MM.1S (cell line): ENCODE measurements around the gene ESYT1.

Source experiments
- DNase-seq: peaks from one replicate; pipeline ENCODE4 v3.0.0-alpha.2; 2015
- H2AFZ ChIP-seq: fragments of 300-600 bp; sonication (generic); 2 replicates; pipeline ENCODE4 v1.6.0; 2016; ENCODE audit warnings: antibody characterized with exemption, low read length
- H3F3A ChIP-seq: fragments of 300-600 bp; sonication (generic); 2 replicates; pipeline ENCODE4 v1.6.1; 2016; ENCODE audit warnings: mild to moderate bottlenecking, antibody characterized with exemption, low read length, moderate library complexity, mixed read lengths; ENCODE audit not compliant: insufficient read depth
- H3K27ac ChIP-seq: fragments of 300-600 bp; sonication (generic); 2 replicates; pipeline ENCODE4 v1.5.1; 2016; ENCODE audit warnings: mild to moderate bottlenecking, low read length
- H3K27me3 ChIP-seq: fragments of 300-600 bp; sonication (generic); replicated peaks from 2 replicates; pipeline ENCODE4 v1.6.0; 2016; ENCODE audit warnings: low read length; ENCODE audit not compliant: insufficient read depth
- H3K36me3 ChIP-seq: fragments of 300-600 bp; sonication (generic); replicated peaks from 2 replicates; pipeline ENCODE4 v1.6.1; 2016; ENCODE audit warnings: mild to moderate bottlenecking, low read length, mixed read lengths; ENCODE audit not compliant: insufficient read depth
- H3K4me1 ChIP-seq: fragments of 300-600 bp; sonication (generic); 2 replicates; pipeline ENCODE4 v1.6.1; 2016; ENCODE audit warnings: low read length, mixed read lengths
- H3K4me2 ChIP-seq: fragments of 300-600 bp; sonication (generic); 2 replicates; pipeline ENCODE4 v1.6.0; 2016; ENCODE audit warnings: low read depth, low read length
- H3K4me3 ChIP-seq: fragments of 300-600 bp; sonication (generic); 2 replicates; pipeline ENCODE4 v1.5.1; 2016; ENCODE audit warnings: low read length, mixed read lengths
- H3K79me2 ChIP-seq: fragments of 300-600 bp; sonication (generic); 2 replicates; pipeline ENCODE4 v1.6.1; 2016; ENCODE audit warnings: mixed run types, low read length, mixed read lengths
- H3K9ac ChIP-seq: fragments of 300-600 bp; sonication (generic); 2 replicates; pipeline ENCODE4 v1.6.1; 2016; ENCODE audit warnings: low read length, mixed read lengths
- H3K9me2 ChIP-seq: fragments of 300-600 bp; sonication (generic); replicated peaks from 2 replicates; pipeline ENCODE4 v1.6.1; 2016; ENCODE audit warnings: mild to moderate bottlenecking, low read length, mixed read lengths; ENCODE audit not compliant: insufficient read depth
- H3K9me3 ChIP-seq: fragments of 300-600 bp; sonication (generic); replicated peaks from 2 replicates; pipeline ENCODE4 v1.6.1; 2016; ENCODE audit warnings: mild to moderate bottlenecking, low read length, mixed read lengths; ENCODE audit not compliant: insufficient read depth
- H4K20me1 ChIP-seq: fragments of 300-600 bp; sonication (generic); 2 replicates; pipeline ENCODE4 v1.6.1; 2016; ENCODE audit warnings: mild to moderate bottlenecking, low read length, moderate library complexity, mixed read lengths; ENCODE audit not compliant: insufficient read depth
- EZH2 ChIP-seq: fragments of 300-600 bp; sonication (generic); optimal IDR thresholded peaks from 2 replicates; pipeline ENCODE3; 2017; ENCODE audit warnings: low read depth, mild to moderate bottlenecking, antibody characterized with exemption, low read length, mixed read lengths
- EZH2phosphoT487 ChIP-seq: fragments of 300-600 bp; sonication (generic); IDR thresholded peaks from 2 replicates; pipeline ENCODE4 v1.6.1; 2018; ENCODE audit warnings: antibody characterized with exemption, low read length
- TF ChIP-seq, protein P1 (sequence below): fragments of 300-600 bp; sonication (generic); IDR thresholded peaks from 2 replicates; pipeline ENCODE4 v1.5.1; 2016; ENCODE audit warnings: antibody characterized with exemption, low read length, mixed read lengths

Gene ESYT1

DNA sequence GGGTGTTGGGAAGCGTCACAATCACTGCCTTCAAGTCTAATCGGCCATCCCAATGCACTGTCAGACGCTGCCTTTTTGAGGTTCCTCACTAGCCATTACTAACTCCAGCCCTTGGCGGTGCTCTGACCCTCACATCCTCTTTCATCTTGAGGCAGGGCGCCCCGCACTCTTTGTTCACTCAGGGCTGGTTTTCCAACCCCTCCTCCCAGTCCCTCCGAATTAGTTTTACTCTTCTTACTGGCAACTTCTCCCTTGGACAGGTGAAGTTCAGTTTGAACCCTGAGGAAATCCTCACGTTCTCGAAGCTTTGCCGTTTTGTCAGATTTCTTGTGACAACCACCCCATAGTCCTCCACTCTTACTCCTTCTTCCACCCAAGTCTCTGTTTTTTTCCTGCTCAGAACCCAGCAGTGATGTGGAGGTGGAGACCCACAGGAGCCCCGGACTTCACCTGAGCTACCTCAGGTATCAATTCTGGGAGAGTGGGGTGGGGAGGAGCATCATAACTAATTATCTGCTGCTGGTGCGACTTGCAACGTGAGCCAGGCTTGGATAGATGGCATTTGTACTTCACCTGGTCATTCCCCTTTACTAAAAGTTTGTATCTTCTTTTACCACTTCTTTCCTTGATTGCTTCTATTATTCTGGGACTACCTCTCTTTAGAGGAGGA lies 9.2 kb upstream of the ESYT1 start:
- Histone ChIP-seq H3K79me2 (peaks cover 32% of the 10 kb centered on the region), H2AFZ (peak overlapping the region; percentile 70), H3K9me3 (no peaks in the 10 kb centered on the region), H3F3A (peaks cover 44% of the 10 kb centered on the region), H3K4me3 (peak overlapping the region; percentile 94), H3K27ac (peak overlapping the region; percentile 89), H3K27me3 (no peaks in the 10 kb centered on the region), H3K9ac (peak overlapping the region; percentile 90), H3K4me2 (peak overlapping the region; percentile 94), H4K20me1 (no peaks in the 10 kb centered on the region), H3K36me3 (no peaks in the 10 kb centered on the region), H3K9me2 (no peaks in the 10 kb centered on the region), H3K4me1 (peaks cover 12% of the 10 kb centered on the region)
- DNase-seq, result no peak
- no peak for TF ChIP-seq EZH2phosphoT487
- TF ChIP-seq, protein P1, sequence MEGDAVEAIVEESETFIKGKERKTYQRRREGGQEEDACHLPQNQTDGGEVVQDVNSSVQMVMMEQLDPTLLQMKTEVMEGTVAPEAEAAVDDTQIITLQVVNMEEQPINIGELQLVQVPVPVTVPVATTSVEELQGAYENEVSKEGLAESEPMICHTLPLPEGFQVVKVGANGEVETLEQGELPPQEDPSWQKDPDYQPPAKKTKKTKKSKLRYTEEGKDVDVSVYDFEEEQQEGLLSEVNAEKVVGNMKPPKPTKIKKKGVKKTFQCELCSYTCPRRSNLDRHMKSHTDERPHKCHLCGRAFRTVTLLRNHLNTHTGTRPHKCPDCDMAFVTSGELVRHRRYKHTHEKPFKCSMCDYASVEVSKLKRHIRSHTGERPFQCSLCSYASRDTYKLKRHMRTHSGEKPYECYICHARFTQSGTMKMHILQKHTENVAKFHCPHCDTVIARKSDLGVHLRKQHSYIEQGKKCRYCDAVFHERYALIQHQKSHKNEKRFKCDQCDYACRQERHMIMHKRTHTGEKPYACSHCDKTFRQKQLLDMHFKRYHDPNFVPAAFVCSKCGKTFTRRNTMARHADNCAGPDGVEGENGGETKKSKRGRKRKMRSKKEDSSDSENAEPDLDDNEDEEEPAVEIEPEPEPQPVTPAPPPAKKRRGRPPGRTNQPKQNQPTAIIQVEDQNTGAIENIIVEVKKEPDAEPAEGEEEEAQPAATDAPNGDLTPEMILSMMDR, result no peak
- no peak for TF ChIP-seq EZH2

DNA sequence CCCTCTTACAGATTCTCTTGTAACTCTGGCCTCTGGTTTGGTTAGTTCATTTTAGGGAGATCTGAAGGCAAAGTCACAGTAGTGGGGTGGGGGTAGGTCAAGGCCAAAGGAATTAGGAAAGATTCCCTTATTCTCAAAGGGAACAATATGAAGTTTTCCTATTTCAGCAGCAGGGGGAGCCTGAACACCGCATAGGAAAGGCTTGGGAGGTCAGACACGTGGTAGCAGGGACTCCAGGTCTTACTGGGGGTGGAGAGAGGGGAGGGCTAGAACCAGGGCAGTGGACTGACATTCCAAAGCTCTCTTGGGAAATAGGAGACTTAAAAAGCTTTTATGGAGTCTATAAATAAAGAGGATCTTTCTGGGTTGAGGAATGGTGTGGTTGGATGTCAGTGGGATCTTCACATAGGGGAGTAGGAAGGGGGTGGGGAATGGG lies 8.7 kb upstream of the ESYT1 start:
- Histone ChIP-seq H3K4me3 (peak overlapping the region; percentile 94), H4K20me1 (no peaks in the 10 kb centered on the region), H3F3A (peaks cover 38% of the 10 kb centered on the region), H3K9me2 (no peaks in the 10 kb centered on the region), H3K79me2 (peaks cover 32% of the 10 kb centered on the region), H3K36me3 (no peaks in the 10 kb centered on the region), H3K4me2 (peak overlapping the region; percentile 94), H3K4me1 (peaks cover 12% of the 10 kb centered on the region), H3K9ac (peak overlapping the region; percentile 90), H2AFZ (peak overlapping the region; percentile 70), H3K27ac (peak overlapping the region; percentile 89; the same call in 1 of the 2 replicates), H3K27me3 (no peaks in the 10 kb centered on the region), H3K9me3 (no peaks in the 10 kb centered on the region)
- peak; percentile 83 for DNase-seq
- TF ChIP-seq EZH2phosphoT487 (no peak), EZH2 (no peak)
- TF ChIP-seq, protein P1, result peak; percentile 81

DNA sequence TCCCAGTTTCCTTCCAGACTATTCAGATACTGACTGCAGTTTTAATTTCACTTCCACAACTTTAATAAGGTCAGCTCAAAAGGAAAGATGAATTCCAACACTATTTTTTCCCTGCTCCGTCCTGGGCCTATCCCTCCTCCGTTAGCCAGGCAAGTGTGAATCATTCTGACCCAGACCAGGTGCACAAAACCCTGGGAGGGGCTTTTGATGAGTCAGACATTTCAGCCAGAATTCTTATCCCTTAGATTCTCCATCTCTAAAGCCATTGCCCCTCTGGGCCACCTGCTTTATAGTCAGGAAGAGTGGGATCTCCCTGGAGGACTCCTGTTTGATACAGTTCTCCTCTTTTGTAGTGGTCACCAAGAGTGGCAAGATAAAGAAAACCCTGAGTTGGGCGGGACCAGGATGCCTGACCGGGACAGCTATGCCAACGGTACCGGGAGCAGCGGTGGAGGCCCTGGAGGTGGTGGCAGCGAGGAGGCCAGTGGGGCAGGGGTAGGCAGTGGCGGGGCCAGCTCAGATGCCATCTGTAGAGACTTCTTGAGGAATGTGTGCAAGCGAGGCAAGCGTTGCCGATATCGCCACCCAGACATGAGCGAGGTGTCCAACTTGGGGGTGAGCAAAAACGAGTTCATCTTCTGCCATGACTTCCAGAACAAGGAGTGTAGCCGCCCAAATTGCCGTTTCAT lies 7.8 kb upstream of the ESYT1 start:
- DNase-seq, result no peak
- H3K4me1 ChIP-seq, result peaks cover 12% of the 10 kb centered on the region
- H3K9me3 ChIP-seq, result no peaks in the 10 kb centered on the region
- H3K9me2 ChIP-seq, result no peaks in the 10 kb centered on the region
- no peak overlapping the region for H3K4me3 ChIP-seq
- no peak overlapping the region for H3K4me2 ChIP-seq
- H4K20me1 ChIP-seq, result no peaks in the 10 kb centered on the region
- H3K9ac ChIP-seq, result peak overlapping the region; percentile 90; the same call in 1 of the 2 replicates
- no peak overlapping the region for H3K27ac ChIP-seq
- no peaks in the 10 kb centered on the region for H3K36me3 ChIP-seq
- H2AFZ ChIP-seq, result no peak overlapping the region
- H3K27me3 ChIP-seq, result no peaks in the 10 kb centered on the region
- no peak for TF ChIP-seq EZH2phosphoT487
- no peak for TF ChIP-seq EZH2
- TF ChIP-seq, protein P1, result no peak
- peaks cover 31% of the 10 kb centered on the region for H3F3A ChIP-seq
- peaks cover 32% of the 10 kb centered on the region for H3K79me2 ChIP-seq
